Adrenal gland (tissue), 12 donors: ENCODE measurements around the gene RAI14. TPM values are rescaled to one million over a fixed set of nuclear protein-coding genes. Genes with fewer than 3 reads are reported as not detected.

ENCODE experiments used
- DNase-seq, 7 donors: peaks; one replicate each; pipeline ENCODE4 v3.0.0-alpha.2; 2019 to 2020
- H3K27ac ChIP-seq, 5 donors: fragments of 200-600 bp; sonication (generic) in 4 of 5; 1 replicate in 3 of 5; 2 replicates in 2 of 5; pipeline versions ENCODE4 v1.5.1 to v1.8.0; 2016 to 2020; ENCODE audit warnings: mild to moderate bottlenecking in 1 of 5
- H3K27me3 ChIP-seq: fragments of 200-600 bp; 2 replicates; pipeline ENCODE4 v1.8.0; 2021
- H3K36me3 ChIP-seq, 2 donors: fragments of 200-600 bp; replicated peaks in 1 of 2; 1 replicate in 1 of 2; 2 replicates in 1 of 2; pipeline versions ENCODE4 v1.5.1 to v1.8.0; 2018 to 2022
- H3K4me1 ChIP-seq, 2 donors: fragments of 200-600 bp; replicated peaks in 1 of 2; 1 replicate in 1 of 2; 2 replicates in 1 of 2; pipeline versions ENCODE4 v1.5.1 to v1.8.0; 2018 to 2021
- H3K4me3 ChIP-seq, 4 donors: fragments of 200-600 bp; sonication (generic) in 3 of 4; one replicate each; pipeline ENCODE4 v1.5.1; 2016 to 2018
- H3K9me3 ChIP-seq, 3 donors: fragments of 200-600 bp; sonication (generic) in 1 of 3; replicated peaks in 1 of 3; 1 replicate in 2 of 3; 2 replicates in 1 of 3; pipeline versions ENCODE4 v1.5.1 to v1.8.0; 2016 to 2021
- POLR2A ChIP-seq, 2 donors: fragments of 450-650 bp; IDR thresholded peaks; one replicate each; pipeline ENCODE4 v1.6.1; 2017; ENCODE audit warnings: antibody characterized with exemption in 2 of 2, mild to moderate bottlenecking in 2 of 2, moderate library complexity in 1 of 2
- WGBS, 4 donors: extraction: QIAGEN DNeasy Blood & Tissue Kit in 2 of 4; methylation state at CpG; one replicate each; pipeline versions ENCODE4 v1.1.5 to v1.1.7; 2013 to 2017; 5-methylcytosine and 5-hydroxymethylcytosine counted together
- intact Hi-C, 2 donors: fragments of 100-400 bp; cut with DNase I; formaldehyde crosslinking; loops; one replicate each; pipeline versions ENCODE4 v1.14.1 to v1.15.0; 2022 to 2023
- polyA plus RNA-seq, 3 donors: library from polyadenylated mRNA; stranded (reverse); fragments of 200-250 nt in 2 of 3; fragments of 350-450 nt in 1 of 3; fragmentation: Illumina TruSeq in 1 of 3; extraction: RNeasy Lipid Tissue Mini Kit (QIAGEN cat#74804) in 1 of 3; gene quantifications; one replicate each; pipeline ENCODE4 v1.2.3, GENCODE V29; 2013 to 2014
- total RNA-seq, 9 donors: library from RNA; depleted of rRNA in 4 of 9; stranded (reverse); fragments of >200 nt in 4 of 9; fragments of 120-200 nt in 1 of 9; fragmentation: NEBNext Ultra II Directional in 1 of 9; extraction: Animal tissue kit (Norgen Biotek cat#: 25700) in 1 of 9; gene quantifications; one replicate each; pipeline versions ENCODE4 v1.1.0 to v1.2.4, GENCODE V29; 2013 to 2023
- TF ChIP-seq, protein P1 (sequence below), 6 experiments: fragments of 450-650 bp in 4 of 6; fragments of 200-600 bp in 2 of 6; sonication (generic) in 1 of 6; IDR thresholded peaks; 1 replicate in 5 of 6; 2 replicates in 1 of 6; pipeline versions ENCODE4 v1.5.1 to v1.8.0; 2016 to 2021; ENCODE audit warnings: antibody characterized with exemption in 6 of 6, mild to moderate bottlenecking in 2 of 6, moderate library complexity in 1 of 6
- donor health status: healthy with polysubstance abuse.
- donor health status: Bipolar disorder and iron deficiency.
- donor health status: DM: yes; HTN: yes; CAD: no.
- donor health status: DM: no; HTN: no; CAD: no.
- donor health status: DM: no; HTN: no; CAD: no.
- donor health status: DM: yes; HTN: yes; CAD: no.

RAI14 gene
- total and polyA plus RNA-seq, 12 donors = 9.1 to 158 (median 28.5) TPM

DNA sequence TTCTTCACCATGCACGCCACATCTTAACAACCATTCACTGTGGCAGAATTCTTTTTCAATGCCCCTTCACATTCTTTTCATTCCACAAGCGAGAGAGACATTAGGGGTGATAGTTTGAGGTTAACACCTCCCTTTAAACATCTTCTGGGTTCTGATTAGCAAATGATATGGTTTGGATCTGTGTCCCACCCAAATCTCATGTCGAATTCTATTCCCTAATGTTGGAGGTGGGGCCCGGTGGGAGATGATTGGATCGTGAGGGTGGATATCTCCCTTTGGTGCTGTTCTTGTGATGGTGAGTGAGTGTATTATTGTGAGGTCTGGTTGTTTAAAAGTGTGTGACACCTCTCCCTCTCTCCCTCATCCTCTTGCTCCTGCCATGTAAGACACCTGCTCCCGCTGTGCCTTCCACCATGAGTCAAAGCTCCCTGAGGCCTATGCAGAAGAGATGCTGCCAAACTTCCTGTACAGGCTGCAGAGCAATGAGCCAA lies 46.1 kb upstream of the RAI14 start:
- Histone ChIP-seq H3K27ac (no peak overlapping the region), H3K27me3 (no peaks in the 10 kb centered on the region), H3K36me3 (no peaks in the 10 kb centered on the region), H3K4me3 (no peak overlapping the region), H3K4me1 (peaks cover 8 to 10% of the 10 kb centered on the region in 2 donors), H3K9me3 (no peaks in the 10 kb centered on the region)
- WGBS, 4 donors = 79 to 93% (median 90%) methylated on average over 6 of the region's 6 CpGs
- no peak for DNase-seq
- TF ChIP-seq POLR2A (IDR thresholded peaks at IDR 0.05) = no peak
- TF ChIP-seq, protein P1, sequence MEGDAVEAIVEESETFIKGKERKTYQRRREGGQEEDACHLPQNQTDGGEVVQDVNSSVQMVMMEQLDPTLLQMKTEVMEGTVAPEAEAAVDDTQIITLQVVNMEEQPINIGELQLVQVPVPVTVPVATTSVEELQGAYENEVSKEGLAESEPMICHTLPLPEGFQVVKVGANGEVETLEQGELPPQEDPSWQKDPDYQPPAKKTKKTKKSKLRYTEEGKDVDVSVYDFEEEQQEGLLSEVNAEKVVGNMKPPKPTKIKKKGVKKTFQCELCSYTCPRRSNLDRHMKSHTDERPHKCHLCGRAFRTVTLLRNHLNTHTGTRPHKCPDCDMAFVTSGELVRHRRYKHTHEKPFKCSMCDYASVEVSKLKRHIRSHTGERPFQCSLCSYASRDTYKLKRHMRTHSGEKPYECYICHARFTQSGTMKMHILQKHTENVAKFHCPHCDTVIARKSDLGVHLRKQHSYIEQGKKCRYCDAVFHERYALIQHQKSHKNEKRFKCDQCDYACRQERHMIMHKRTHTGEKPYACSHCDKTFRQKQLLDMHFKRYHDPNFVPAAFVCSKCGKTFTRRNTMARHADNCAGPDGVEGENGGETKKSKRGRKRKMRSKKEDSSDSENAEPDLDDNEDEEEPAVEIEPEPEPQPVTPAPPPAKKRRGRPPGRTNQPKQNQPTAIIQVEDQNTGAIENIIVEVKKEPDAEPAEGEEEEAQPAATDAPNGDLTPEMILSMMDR (IDR thresholded peaks at IDR 0.05) = no peak
- intact Hi-C loops = no loop called here

DNA sequence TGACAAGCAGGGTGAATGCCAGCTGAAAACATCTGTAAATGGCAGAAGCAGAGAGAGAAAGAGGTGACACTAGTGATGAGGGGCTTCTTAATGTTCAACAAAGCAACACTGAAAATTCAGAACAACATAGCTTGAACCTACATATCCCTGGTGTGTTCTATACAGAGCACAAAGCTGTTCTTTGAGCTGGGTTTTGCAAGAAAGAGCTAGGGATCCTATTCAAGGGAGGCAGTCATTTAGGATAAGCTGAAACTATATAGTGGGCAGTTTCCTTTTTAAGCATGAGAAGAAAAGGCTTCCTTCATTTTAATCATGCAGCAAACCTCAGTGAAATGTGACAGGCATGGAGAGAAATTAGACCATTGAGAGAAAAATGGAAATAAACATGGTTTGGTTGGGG lies 45.6 kb upstream of the RAI14 start:
- Histone ChIP-seq H3K36me3 (no peaks in the 10 kb centered on the region), H3K9me3 (no peaks in the 10 kb centered on the region), H3K27me3 (no peaks in the 10 kb centered on the region), H3K4me3 (no peak overlapping the region), H3K27ac (no peak overlapping the region), H3K4me1 (peaks cover 8 to 10% of the 10 kb centered on the region in 2 donors)
- TF ChIP-seq POLR2A (IDR thresholded peaks at IDR 0.05) = no peak
- TF ChIP-seq, protein P1 (IDR thresholded peaks at IDR 0.05) = no peak
- DNase-seq = no peak
- intact Hi-C loops = no loop called here

DNA sequence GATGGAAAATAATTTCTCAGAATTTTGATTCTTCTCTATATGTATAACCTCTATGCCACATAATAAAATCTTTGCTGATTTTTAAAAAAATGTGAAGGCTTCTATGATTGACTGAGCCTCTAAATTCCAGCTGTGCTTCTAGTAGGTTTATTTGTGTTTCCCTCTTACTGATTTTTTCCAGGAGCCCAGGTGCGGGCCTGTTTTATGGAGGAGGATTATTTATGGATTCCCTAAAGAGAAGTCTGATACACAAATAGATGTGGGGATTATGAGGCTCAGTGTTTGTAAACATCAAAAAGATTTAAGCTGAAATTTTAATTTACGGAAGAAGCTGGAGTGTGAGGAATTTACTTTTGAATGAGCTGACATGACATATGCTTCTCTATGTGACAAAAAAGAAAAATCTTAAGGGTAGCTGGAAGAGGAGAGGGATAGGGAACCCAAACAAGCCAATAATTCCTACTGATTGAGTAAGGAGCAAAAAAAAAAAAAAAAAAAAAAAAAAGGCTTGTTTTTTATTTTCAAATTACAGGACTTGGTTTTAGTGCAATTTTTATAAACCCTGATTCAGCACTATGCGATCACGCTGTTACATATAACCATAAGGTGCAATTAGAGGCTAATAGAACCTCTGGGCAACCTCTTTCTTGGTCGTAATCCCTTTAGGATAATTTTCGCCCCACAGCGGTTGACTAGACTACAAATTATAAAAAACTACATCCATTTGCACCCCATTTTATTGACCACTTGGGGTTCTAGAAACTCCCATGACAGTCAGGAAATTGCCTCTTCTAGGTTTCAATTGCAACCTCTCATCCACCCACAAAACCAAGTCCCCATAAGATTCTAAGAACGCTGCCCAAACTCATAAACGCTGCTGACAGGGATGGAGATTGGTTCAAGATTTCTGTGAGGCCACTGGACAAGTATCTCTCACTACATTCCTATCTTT lies 44.4 kb upstream of the RAI14 start:
- TF ChIP-seq, protein P1 (IDR thresholded peaks at IDR 0.05) = no peak
- TF ChIP-seq POLR2A (IDR thresholded peaks at IDR 0.05) = no peak

DNA sequence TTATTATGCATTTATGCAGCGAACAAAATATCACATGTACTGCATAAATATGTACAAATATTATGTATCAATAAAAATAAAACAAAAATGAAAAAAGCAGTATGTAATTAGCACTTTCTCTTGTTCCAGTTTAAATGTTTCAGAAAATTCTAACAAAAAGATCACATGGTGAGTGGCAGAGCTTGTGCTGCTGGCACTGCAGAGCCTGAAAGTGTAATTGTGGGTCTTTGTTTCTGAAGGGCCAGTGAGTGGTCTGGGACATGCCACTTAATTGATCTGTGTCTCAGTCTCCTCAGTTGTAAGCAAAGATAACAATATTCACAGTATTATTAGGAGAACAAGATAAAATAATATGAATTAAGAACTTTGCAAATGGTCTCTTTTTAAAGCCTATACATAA lies 39.5 kb upstream of the RAI14 start:
- no peak for TF ChIP-seq POLR2A (IDR thresholded peaks at IDR 0.05)
- TF ChIP-seq, protein P1 (IDR thresholded peaks at IDR 0.05) = no peak
- no peaks in the 10 kb centered on the region for H3K27me3 ChIP-seq
- intact Hi-C loops = no loop called here
- H3K9me3 ChIP-seq = no peaks in the 10 kb centered on the region
- DNase-seq = no peak
- no peaks in the 10 kb centered on the region for H3K36me3 ChIP-seq
- no peak overlapping the region for H3K27ac ChIP-seq
- 88 to 95% (median 92%) methylated on average over 1 of the region's 1 CpG for WGBS, 4 donors
- no peaks in the 10 kb centered on the region for H3K4me1 ChIP-seq
- no peak overlapping the region for H3K4me3 ChIP-seq

More for the DNA sequence above, 44.4 kb upstream of the RAI14 start:
- Histone ChIP-seq H3K4me3 (no peak overlapping the region), H3K4me1 (peaks cover 4 to 10% of the 10 kb centered on the region in 2 donors), H3K36me3 (no peaks in the 10 kb centered on the region), H3K27me3 (no peaks in the 10 kb centered on the region), H3K27ac (no peak overlapping the region), H3K9me3 (no peaks in the 10 kb centered on the region)
- WGBS, 4 donors = 91 to 95% (median 93%) methylated on average over 9 of the region's 9 CpGs
- DNase-seq = no peak
- intact Hi-C loops = no loop called here
